Measurements from ENCODE around the gene NSD1. TPM values are rescaled to one million over a fixed set of nuclear protein-coding genes. Genes with fewer than 3 reads are reported as not detected.

Gene NSD1
- total RNA-seq, 1 experiment from 2014 or later = 58.8 TPM

GRCh38 chr5:177234841-177235240 lies 101.3 kb downstream of the NSD1 start:
- Histone ChIP-seq H3K36me3 (ENCODE audit: control insufficient read depth in 1 of 2, insufficient read depth in 2 of 2, low read length in 2 of 2) (peaks cover 10 to 16% of the 10 kb centered on the region in 2 experiments; a peak in 3 of 4 replicates), H3K27me3 (ENCODE audit: insufficient read depth, low read length) (no peaks in the 10 kb centered on the region), H3K9me3 (ENCODE audit: control insufficient read depth in 1 of 2, insufficient read depth in 1 of 2, low read depth in 1 of 2, low read length in 2 of 2) (no peaks in the 10 kb centered on the region), H3K9ac (ENCODE audit: low read length) (no peak overlapping the region), H3K4me2 (ENCODE audit: low read length) (no peak overlapping the region), H4K20me1 (ENCODE audit: insufficient read depth) (0 out of 2 replicates have a peak, but pooled peaks cover 3% of the 10 kb centered on the region), H3K4me3 (replicated peaks in 1 of 2; ENCODE audit: low read depth in 1 of 2, low read length in 2 of 2) (no peak overlapping the region), H3K9me2 (ENCODE audit: insufficient read depth) (no peaks in the 10 kb centered on the region), H3K4me1 (ENCODE audit: control insufficient read depth in 1 of 2, insufficient read depth in 2 of 2, low read length in 2 of 2) (peaks cover 9 to 20% of the 10 kb centered on the region in 2 experiments), H2AFZ (ENCODE audit: low read depth, low read length, poor library complexity, severe bottlenecking) (no peak overlapping the region), H3K79me2 (ENCODE audit: insufficient read depth, low read length) (peaks cover 28% of the 10 kb centered on the region), H3K27ac (ENCODE audit: low read depth, low read length) (no peak overlapping the region)
- POLR2A ChIA-PET = no interaction called here
- intact Hi-C loops (cut with micrococcal nuclease) = loop anchor here (5.0 kb wide), 1 partner anchor 37 kb away; no protein-coding TSS in a partner anchor
- no TSS peak for BruUV-seq (replicated peaks)
- RAD21 ChIA-PET (ENCODE audit: low non-redundant PET in 1 of 2, low total read pairs in 2 of 2, uncharacterized antibody in 2 of 2, unreplicated experiment in 2 of 2) = no interaction called here
- no peak for TF ChIP-seq FOSL1 (IDR thresholded peaks at IDR 0.05; ENCODE audit: low read depth)
- TF ChIP-seq MAX (IDR thresholded peaks at IDR 0.05) = no peak
- no peak for TF ChIP-seq SRF (IDR thresholded peaks at IDR 0.05; ENCODE audit: low read depth)
- no peak for TF ChIP-seq CEBPB (IDR thresholded peaks at IDR 0.05; ENCODE audit: low read depth)
- no peak for TF ChIP-seq ZNF274 (IDR thresholded peaks at IDR 0.05; ENCODE audit: low read depth, low read length)
- no peak for TF ChIP-seq SIN3A (IDR thresholded peaks at IDR 0.05; ENCODE audit: low read depth)
- TF ChIP-seq EGR1 (IDR thresholded peaks at IDR 0.05; ENCODE audit: low read depth) = no peak
- DNase-seq (ENCODE audit: low read depth, low spot score) = no peak
- ATAC-seq = no peak
- CTCF ChIA-PET = no interaction called here

- CTCF ChIA-PET = no interaction called here
- no peak overlapping the region for H3K9ac ChIP-seq (ENCODE audit: low read length)
Measured at GRCh38 chr5:177241768-177242167, 108.2 kb downstream of the NSD1 start.

More at GRCh38 chr5:177241768-177242167, 108.2 kb downstream of the NSD1 start:
- Histone ChIP-seq H3K4me2 (ENCODE audit: low read length) (no peak overlapping the region), H3K79me2 (ENCODE audit: insufficient read depth, low read length) (no peaks in the 10 kb centered on the region; the same call in 1 of the 2 replicates), H3K4me1 (ENCODE audit: control insufficient read depth in 1 of 2, insufficient read depth in 2 of 2, low read length in 2 of 2) (no peaks in the 10 kb centered on the region), H3K4me3 (replicated peaks in 1 of 2; ENCODE audit: low read depth in 1 of 2, low read length in 2 of 2) (no peak overlapping the region), H2AFZ (ENCODE audit: low read depth, low read length, poor library complexity, severe bottlenecking) (no peak overlapping the region), H3K9me2 (ENCODE audit: insufficient read depth) (no peaks in the 10 kb centered on the region), H3K9me3 (ENCODE audit: control insufficient read depth in 1 of 2, insufficient read depth in 1 of 2, low read depth in 1 of 2, low read length in 2 of 2) (no peaks in the 10 kb centered on the region), H3K36me3 (ENCODE audit: control insufficient read depth in 1 of 2, insufficient read depth in 2 of 2, low read length in 2 of 2) (peaks cover 13 to 19% of the 10 kb centered on the region in 2 experiments; a peak in 3 of 4 replicates), H4K20me1 (ENCODE audit: insufficient read depth) (no peaks in the 10 kb centered on the region), H3K27ac (ENCODE audit: low read depth, low read length) (no peak overlapping the region), H3K27me3 (ENCODE audit: insufficient read depth, low read length) (no peaks in the 10 kb centered on the region)
- ChIA-PET POLR2A (no interaction called here), RAD21 (ENCODE audit: low non-redundant PET in 1 of 2, low total read pairs in 2 of 2, uncharacterized antibody in 2 of 2, unreplicated experiment in 2 of 2) (no interaction called here)
- intact Hi-C loops (cut with micrococcal nuclease) = no loop called here
- BruUV-seq (replicated peaks) = no TSS peak
- no peak for TF ChIP-seq ZBTB33 (IDR thresholded peaks at IDR 0.05; ENCODE audit: extremely low read depth, insufficient replicate concordance, low read length)
- no peak for TF ChIP-seq JUND (IDR thresholded peaks at IDR 0.05)
- no peak for TF ChIP-seq YY1 (IDR thresholded peaks at IDR 0.05; ENCODE audit: extremely low read depth, insufficient replicate concordance, low read depth, low read length)
- no peak for TF ChIP-seq CEBPB (IDR thresholded peaks at IDR 0.05; ENCODE audit: low read depth)
- no peak for TF ChIP-seq EGR1 (IDR thresholded peaks at IDR 0.05; ENCODE audit: low read depth)
- no peak for TF ChIP-seq RAD21 (IDR thresholded peaks at IDR 0.05; ENCODE audit: low read depth)
- TF ChIP-seq EZH2 (IDR thresholded peaks at IDR 0.05) = no peak
- no peak for TF ChIP-seq TCF7L2 (IDR thresholded peaks at IDR 0.05; ENCODE audit: borderline replicate concordance, extremely low read depth, insufficient read depth, insufficient read length)
- no peak for DNase-seq (ENCODE audit: low read depth, low spot score)
- ATAC-seq = no peak

Data from HCT116 (cell line).